Astrocyte of the spinal cord (primary cell): Measurements from ENCODE around the gene BUB3.

ENCODE experiments used
- DNase-seq: peaks from one replicate; pipeline ENCODE4 v3.0.0; 2011; ENCODE audit warnings: low read depth, low spot score
- H3K4me3 ChIP-seq: 2 replicates; pipeline ENCODE4 v1.5.1; 2011; ENCODE audit warnings: low read depth, mild to moderate bottlenecking, low read length, moderate library complexity
- in situ Hi-C: cut with HindIII; loops from 2 replicates; pipeline ENCODE4 v1.10.0; 2017; ENCODE audit warnings: low sequenced_read_pairs
- TF ChIP-seq, protein P1 (sequence below): IDR thresholded peaks from 2 replicates; pipeline ENCODE4 v1.5.1; 2012; ENCODE audit warnings: low read depth, mild to moderate bottlenecking, low read length, inconsistent platforms

The BUB3 gene

DNA sequence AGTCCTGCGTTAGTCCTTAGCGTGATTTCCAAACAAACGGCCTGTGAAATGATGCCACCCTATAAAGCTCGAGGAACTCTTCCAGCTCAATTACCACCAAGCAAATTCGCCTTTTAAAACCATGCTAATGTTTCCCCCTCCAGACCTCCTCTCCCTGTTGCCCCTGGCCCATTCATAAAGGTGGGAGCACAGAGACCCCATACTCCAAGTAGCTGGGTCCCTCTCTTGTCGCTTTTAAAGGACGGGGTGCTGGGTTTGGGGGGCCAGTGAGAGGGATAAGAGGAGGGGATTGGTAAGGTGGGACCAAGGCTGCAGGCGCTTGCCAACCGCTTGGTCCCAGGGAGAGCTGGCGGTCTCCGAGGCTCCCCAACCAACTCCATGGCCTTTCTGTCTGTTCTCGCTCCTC, 5.0 kb upstream of the BUB3 start:
- TF ChIP-seq, protein P1, sequence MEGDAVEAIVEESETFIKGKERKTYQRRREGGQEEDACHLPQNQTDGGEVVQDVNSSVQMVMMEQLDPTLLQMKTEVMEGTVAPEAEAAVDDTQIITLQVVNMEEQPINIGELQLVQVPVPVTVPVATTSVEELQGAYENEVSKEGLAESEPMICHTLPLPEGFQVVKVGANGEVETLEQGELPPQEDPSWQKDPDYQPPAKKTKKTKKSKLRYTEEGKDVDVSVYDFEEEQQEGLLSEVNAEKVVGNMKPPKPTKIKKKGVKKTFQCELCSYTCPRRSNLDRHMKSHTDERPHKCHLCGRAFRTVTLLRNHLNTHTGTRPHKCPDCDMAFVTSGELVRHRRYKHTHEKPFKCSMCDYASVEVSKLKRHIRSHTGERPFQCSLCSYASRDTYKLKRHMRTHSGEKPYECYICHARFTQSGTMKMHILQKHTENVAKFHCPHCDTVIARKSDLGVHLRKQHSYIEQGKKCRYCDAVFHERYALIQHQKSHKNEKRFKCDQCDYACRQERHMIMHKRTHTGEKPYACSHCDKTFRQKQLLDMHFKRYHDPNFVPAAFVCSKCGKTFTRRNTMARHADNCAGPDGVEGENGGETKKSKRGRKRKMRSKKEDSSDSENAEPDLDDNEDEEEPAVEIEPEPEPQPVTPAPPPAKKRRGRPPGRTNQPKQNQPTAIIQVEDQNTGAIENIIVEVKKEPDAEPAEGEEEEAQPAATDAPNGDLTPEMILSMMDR = no peak
- in situ Hi-C loops = no loop called here
- no peak for DNase-seq
- H3K4me3 ChIP-seq = no peak overlapping the region

DNA sequence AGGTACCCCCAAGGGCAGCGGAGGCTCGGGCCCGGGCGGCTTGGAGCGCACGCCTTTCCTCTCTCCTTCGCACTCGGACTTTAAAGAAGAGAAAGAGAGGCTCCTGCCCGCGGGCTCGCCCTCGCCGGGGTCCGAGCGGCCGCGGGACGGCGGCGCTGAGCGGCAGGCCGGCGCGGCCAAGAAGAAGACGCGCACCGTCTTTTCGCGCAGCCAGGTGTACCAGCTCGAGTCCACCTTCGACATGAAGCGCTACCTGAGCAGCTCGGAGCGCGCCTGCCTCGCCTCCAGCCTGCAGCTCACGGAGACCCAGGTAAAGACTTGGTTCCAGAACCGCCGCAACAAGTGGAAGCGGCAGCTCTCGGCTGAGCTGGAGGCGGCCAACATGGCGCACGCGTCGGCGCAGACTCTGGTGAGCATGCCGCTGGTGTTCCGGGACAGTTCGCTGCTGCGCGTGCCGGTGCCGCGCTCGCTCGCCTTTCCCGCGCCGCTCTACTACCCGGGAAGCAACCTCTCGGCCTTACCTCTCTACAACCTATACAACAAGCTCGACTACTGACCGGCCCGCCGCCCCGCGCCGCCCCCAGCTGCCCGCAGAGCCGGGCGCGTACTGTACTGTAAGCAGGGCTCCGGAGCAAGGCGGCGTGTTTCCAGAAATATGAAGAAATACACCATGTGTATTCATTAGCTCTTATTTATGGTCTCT, 4.5 kb upstream of the BUB3 start:
- TF ChIP-seq, protein P1 = no peak
- no peak for DNase-seq
- peak overlapping the region; percentile 17 for H3K4me3 ChIP-seq
- in situ Hi-C loops = no loop called here

DNA sequence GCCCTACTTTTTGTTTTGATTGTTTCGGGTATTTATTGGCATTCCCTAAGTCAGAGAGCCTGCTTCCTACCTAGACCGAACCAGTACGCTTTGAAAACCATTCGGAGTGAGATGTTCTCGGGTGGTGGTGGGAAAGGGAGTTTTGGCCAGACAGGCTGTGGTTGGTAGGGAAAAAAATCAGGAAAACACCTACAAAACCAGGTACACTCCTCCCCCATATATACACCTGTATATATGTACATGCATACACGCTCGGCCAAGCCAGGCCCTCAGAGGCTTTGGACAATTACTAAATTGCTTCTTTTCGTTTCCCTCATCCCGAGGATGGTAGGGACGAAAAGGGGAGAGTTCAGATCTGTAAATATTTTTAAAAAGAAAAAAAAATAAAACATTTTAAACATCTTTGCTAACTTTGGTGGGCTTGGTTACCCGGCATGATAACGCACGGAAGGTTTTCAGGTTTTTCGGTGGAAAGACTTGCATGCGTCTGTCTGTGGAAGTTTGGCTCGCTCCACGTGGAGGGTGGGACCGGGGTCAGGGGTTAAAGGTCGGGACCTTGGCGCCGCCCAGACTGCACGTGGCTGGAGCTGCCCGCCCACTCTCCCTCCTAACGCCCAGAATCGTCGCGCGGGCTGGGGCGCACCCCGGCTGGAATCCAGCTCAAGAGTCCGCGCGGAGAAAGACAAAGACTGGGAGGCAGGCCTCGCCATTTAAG, 3.8 kb upstream of the BUB3 start:
- TF ChIP-seq, protein P1 = no peak
- no peak overlapping the region for H3K4me3 ChIP-seq
- in situ Hi-C loops = no loop called here
- no peak for DNase-seq

DNA sequence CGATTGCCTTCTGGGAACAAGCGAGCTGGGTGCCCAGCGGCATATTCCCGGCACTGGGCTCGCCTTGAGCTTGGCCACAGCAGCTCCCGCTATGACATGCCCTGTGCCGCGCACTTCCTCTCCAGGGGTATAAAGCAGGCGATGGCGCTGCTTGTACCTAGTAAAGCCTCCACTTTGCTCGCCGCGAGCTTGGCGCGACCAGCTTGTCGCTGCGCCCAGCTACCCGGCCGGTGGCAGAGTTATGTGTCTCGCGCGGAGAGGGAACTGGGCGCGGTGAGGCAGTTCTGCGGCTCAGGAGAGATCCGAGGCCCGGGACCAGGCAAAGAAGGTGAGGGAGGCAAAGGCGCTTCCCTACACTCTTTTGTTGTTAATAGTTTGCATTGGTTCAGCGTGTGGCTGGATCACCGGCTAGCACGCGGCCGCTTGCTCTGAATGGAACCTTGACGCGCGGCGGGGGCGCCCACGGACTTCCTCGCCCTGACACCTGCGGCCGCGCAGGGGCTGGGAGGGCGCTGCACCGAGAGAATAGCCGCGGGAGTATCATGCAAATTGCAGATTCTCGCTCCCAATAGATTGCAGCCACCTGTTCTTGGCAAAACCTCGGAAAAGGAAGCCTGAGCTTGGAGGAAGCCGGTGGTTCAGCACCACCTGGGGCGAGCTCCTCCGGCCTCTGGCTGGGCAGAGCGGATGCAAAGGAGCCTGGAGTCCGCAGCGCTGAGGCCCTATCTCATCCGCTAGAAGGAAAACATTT, 3.0 kb upstream of the BUB3 start:
- TF ChIP-seq, protein P1 = no peak
- no peak overlapping the region for H3K4me3 ChIP-seq
- DNase-seq = no peak
- in situ Hi-C loops = no loop called here

DNA sequence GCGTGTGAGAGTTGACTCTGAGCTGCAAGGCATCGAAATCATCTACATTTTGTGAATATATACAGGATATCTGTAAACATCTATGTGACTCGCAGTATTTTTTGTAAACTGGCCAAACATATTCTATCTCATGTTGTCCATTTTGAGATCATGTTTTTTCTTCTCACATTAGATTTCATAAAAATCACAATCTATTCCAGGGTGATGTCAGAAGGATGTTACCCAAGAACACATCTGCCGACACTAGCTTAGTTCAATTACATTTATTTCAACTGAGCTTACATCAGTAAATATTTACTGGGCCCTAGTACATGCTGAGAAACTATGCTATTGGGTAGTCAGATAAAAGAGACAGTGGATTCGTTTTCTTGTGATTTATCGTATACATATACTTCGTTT, 2.5 kb upstream of the BUB3 start:
- no peak overlapping the region for H3K4me3 ChIP-seq
- no peak for DNase-seq
- TF ChIP-seq, protein P1 = no peak
- in situ Hi-C loops = no loop called here

DNA sequence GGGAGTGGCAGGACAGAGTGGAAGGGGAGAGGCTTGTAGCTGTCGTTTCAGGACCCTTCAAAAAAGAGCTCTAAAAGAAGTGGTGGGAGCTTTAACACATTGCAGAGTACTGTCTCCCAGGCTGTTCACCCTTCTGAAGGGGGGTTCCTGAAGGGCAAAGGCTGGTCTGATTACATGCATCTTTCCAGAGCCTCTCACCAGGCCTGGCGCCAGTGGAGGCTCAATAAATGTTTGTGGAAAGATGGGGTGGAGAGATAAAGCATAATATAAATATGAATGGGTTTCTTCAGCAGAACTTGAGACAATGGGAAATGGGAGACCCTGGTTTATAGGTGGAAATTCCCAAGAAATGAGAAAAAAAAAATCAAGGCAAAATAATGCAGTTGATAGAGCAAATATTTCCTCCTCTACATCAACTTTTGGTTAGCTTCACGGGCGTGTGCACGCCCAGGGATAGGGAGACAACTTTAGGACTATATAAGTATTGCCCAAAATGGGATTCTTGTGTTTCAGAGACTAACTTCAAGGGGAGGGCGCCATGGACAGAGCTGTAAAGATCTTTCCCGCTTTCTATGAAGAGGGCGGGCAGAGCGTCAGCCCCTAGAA, 613 bp upstream of the BUB3 start:
- TF ChIP-seq, protein P1 = no peak
- no peak overlapping the region for H3K4me3 ChIP-seq
- in situ Hi-C loops = no loop called here
- no peak for DNase-seq
